ENCODE results near the gene GPATCH3. TPM values are rescaled to one million over a fixed set of nuclear protein-coding genes. Genes with fewer than 3 reads are reported as not detected.

GPATCH3 gene
- polyA plus RNA-seq, 2 donors = 6.9 to 7.0 TPM

- Histone ChIP-seq H3K9me3 (ENCODE audit: control insufficient read depth in 2 of 2, insufficient read depth in 1 of 2, low read depth in 1 of 2, low read length in 1 of 2) (no peaks in the 10 kb centered on the region), H3K27me3 (ENCODE audit: control insufficient read depth in 1 of 2, insufficient read depth in 2 of 2, low read length in 2 of 2) (no peaks in the 10 kb centered on the region), H3K36me3 (ENCODE audit: control insufficient read depth in 2 of 2, insufficient read depth in 2 of 2, low read length in 1 of 2) (peaks cover 4 to 6% of the 10 kb centered on the region in 2 donors), H3K4me3 (ENCODE audit: low read depth in 1 of 2, low read length in 2 of 2) (no peak overlapping the region), H3K4me1 (ENCODE audit: control insufficient read depth in 2 of 2, insufficient read depth in 2 of 2, low read length in 1 of 2) (peaks cover 3 to 32% of the 10 kb centered on the region in 2 donors), H3K27ac (ENCODE audit: low read depth in 2 of 2, low read length in 1 of 2) (peak overlapping the region; percentile 86 to 97)
- 50 to 76% methylated on average over 7 of the region's 7 CpGs for WGBS, 2 donors
Observed at GRCh38 chr1:26858891-26859640, 41.2 kb downstream of the GPATCH3 start.

DNA sequence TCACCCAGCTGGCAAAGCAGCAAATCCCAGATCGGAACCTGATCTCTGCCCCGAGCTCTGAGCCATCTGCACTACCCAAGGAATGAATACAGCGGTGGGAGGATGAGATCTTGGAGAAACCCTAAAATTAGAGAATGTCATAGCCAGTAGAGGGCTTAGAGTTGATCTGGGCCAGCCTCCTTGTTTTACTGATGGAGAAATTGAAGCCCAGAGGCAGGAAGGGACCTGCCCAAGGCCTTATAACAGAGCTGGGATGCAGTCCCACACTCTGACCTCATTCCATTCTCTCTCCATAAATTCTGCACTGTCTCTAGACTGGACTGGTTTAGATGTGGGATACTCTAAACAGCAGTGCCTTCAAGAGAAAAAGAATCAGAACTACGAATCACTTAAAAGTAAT, 42.1 kb downstream of the GPATCH3 start:
- Histone ChIP-seq H3K27ac (ENCODE audit: low read depth in 2 of 2, low read length in 1 of 2) (peak overlapping the region; percentile 86 to 97), H3K36me3 (ENCODE audit: control insufficient read depth in 2 of 2, insufficient read depth in 2 of 2, low read length in 1 of 2) (peaks cover 6 to 13% of the 10 kb centered on the region in 2 donors), H3K4me1 (ENCODE audit: control insufficient read depth in 2 of 2, insufficient read depth in 2 of 2, low read length in 1 of 2) (peaks cover 3 to 39% of the 10 kb centered on the region in 2 donors), H3K9me3 (ENCODE audit: control insufficient read depth in 2 of 2, insufficient read depth in 1 of 2, low read depth in 1 of 2, low read length in 1 of 2) (no peaks in the 10 kb centered on the region), H3K27me3 (ENCODE audit: control insufficient read depth in 1 of 2, insufficient read depth in 2 of 2, low read length in 2 of 2) (no peaks in the 10 kb centered on the region), H3K4me3 (ENCODE audit: low read depth in 1 of 2, low read length in 2 of 2) (no peak overlapping the region)
- whole genome bisulfite sequencing, 2 donors = 44 to 75% methylated on average over 4 of the region's 4 CpGs

- Histone ChIP-seq H3K4me3 (ENCODE audit: low read depth in 1 of 2, low read length in 2 of 2) (no peak overlapping the region), H3K36me3 (ENCODE audit: control insufficient read depth in 2 of 2, insufficient read depth in 2 of 2, low read length in 1 of 2) (peaks cover 6 to 13% of the 10 kb centered on the region in 2 donors), H3K4me1 (ENCODE audit: control insufficient read depth in 2 of 2, insufficient read depth in 2 of 2, low read length in 1 of 2) (peaks cover 3 to 39% of the 10 kb centered on the region in 2 donors), H3K27me3 (ENCODE audit: control insufficient read depth in 1 of 2, insufficient read depth in 2 of 2, low read length in 2 of 2) (no peaks in the 10 kb centered on the region), H3K27ac (ENCODE audit: low read depth in 2 of 2, low read length in 1 of 2) (peak overlapping the region; percentile 86 to 97), H3K9me3 (ENCODE audit: control insufficient read depth in 2 of 2, insufficient read depth in 1 of 2, low read depth in 1 of 2, low read length in 1 of 2) (no peaks in the 10 kb centered on the region)
- 61 to 73% methylated on average over 8 of the region's 8 CpGs for WGBS, 2 donors
Observed at GRCh38 chr1:26857473-26858060, 42.7 kb downstream of the GPATCH3 start.

DNA sequence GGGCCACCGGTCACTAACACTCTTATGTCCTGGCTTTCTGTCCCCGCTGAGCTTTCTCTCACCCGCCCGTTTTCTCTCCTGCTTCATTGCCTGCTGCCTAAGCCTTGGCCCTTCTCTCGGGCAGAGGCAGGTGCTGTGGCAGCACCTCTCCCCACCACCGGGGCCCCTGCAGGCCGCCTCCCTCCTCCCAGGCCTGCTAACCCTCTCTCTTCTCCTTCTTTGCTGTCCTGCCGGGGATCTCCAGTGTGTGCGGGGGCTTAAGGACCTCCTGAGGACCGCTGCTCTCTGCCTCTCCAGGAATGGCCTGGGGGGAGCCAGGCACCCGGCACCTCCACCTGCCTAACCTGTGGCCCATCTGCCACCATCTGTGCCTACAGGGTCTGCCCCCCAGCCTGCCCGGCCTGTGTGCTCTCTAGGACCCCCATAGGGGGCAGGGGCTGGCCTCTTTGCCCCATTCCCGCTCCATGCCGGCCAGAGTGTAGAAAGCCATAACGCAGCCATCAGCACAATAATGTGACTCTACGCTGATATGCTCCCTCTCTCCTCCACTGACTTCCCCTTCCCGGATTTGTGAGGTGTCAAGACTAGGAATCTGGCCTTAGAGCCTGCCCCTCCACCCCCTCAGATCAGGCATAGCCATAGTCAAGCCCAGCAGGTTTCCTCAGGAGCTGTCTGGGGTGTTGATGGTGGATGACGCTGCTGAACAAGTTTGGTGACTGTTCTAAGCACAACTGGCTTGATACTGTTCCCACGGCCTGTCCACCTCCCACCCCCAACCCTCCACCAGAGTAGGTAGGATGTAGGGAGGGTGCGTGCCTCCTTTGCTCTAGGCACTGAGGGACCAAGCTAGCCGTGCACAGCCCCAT, 43.4 kb downstream of the GPATCH3 start:
- 62 to 71% methylated on average over 21 of the region's 21 CpGs for WGBS, 2 donors
- peaks cover 6 to 13% of the 10 kb centered on the region in 2 donors for H3K36me3 ChIP-seq (ENCODE audit: control insufficient read depth in 2 of 2, insufficient read depth in 2 of 2, low read length in 1 of 2)
- H3K4me1 ChIP-seq (ENCODE audit: control insufficient read depth in 2 of 2, insufficient read depth in 2 of 2, low read length in 1 of 2) = peaks cover 3 to 39% of the 10 kb centered on the region in 2 donors
- no peaks in the 10 kb centered on the region for H3K9me3 ChIP-seq (ENCODE audit: control insufficient read depth in 2 of 2, insufficient read depth in 1 of 2, low read depth in 1 of 2, low read length in 1 of 2)
- H3K27ac ChIP-seq (ENCODE audit: low read depth in 2 of 2, low read length in 1 of 2) = peak overlapping the region; percentile 86 to 97
- H3K4me3 ChIP-seq (ENCODE audit: low read depth in 1 of 2, low read length in 2 of 2) = no peak overlapping the region
- no peaks in the 10 kb centered on the region for H3K27me3 ChIP-seq (ENCODE audit: control insufficient read depth in 1 of 2, insufficient read depth in 2 of 2, low read length in 2 of 2)

DNA sequence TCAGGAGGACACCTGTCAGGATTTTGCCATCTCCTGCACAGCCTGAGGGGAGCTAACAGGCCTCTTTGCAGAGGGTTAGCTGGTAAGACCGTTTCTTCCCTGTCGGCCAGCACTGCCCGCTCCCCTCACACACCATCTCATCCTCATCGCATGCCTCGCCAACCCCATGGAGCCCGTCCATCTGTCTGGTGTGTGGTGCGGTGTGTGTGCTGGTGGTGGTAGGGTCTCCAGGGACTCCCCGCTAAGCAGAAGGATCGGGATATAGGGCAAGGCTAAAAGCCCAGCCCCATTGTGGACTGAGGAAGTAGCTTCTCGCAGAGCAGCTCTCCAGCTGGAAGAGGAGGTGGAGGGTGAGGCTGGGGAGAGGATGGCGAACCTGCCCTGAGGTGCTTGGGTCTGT, 44.1 kb downstream of the GPATCH3 start:
- peaks cover 10 to 18% of the 10 kb centered on the region in 2 donors for H3K36me3 ChIP-seq (ENCODE audit: control insufficient read depth in 2 of 2, insufficient read depth in 2 of 2, low read length in 1 of 2)

GRCh38 chr1:26855636-26856035, 44.6 kb downstream of the GPATCH3 start:
- peak overlapping the region; percentile 86 to 97 for H3K27ac ChIP-seq (ENCODE audit: low read depth in 2 of 2, low read length in 1 of 2)
- no peaks in the 10 kb centered on the region for H3K9me3 ChIP-seq (ENCODE audit: control insufficient read depth in 2 of 2, insufficient read depth in 1 of 2, low read depth in 1 of 2, low read length in 1 of 2)
- H3K27me3 ChIP-seq (ENCODE audit: control insufficient read depth in 1 of 2, insufficient read depth in 2 of 2, low read length in 2 of 2) = no peaks in the 10 kb centered on the region
- 79 to 83% methylated on average over 4 of the region's 4 CpGs for WGBS, 2 donors
- H3K36me3 ChIP-seq (ENCODE audit: control insufficient read depth in 2 of 2, insufficient read depth in 2 of 2, low read length in 1 of 2) = peaks cover 13 to 22% of the 10 kb centered on the region in 2 donors
- H3K4me3 ChIP-seq (ENCODE audit: low read depth in 1 of 2, low read length in 2 of 2) = no peak overlapping the region
- H3K4me1 ChIP-seq (ENCODE audit: control insufficient read depth in 2 of 2, insufficient read depth in 2 of 2, low read length in 1 of 2) = peaks cover 3 to 45% of the 10 kb centered on the region in 2 donors

More for the DNA sequence above, 44.1 kb downstream of the GPATCH3 start:
- H3K27ac ChIP-seq (ENCODE audit: low read depth in 2 of 2, low read length in 1 of 2) = peak overlapping the region; percentile 86 to 97
- WGBS, 2 donors = 80 to 83% methylated on average over 11 of the region's 11 CpGs
- no peaks in the 10 kb centered on the region for H3K27me3 ChIP-seq (ENCODE audit: control insufficient read depth in 1 of 2, insufficient read depth in 2 of 2, low read length in 2 of 2)
- peaks cover 3 to 40% of the 10 kb centered on the region in 2 donors for H3K4me1 ChIP-seq (ENCODE audit: control insufficient read depth in 2 of 2, insufficient read depth in 2 of 2, low read length in 1 of 2)
- H3K9me3 ChIP-seq (ENCODE audit: control insufficient read depth in 2 of 2, insufficient read depth in 1 of 2, low read depth in 1 of 2, low read length in 1 of 2) = no peaks in the 10 kb centered on the region
- no peak overlapping the region for H3K4me3 ChIP-seq (ENCODE audit: low read depth in 1 of 2, low read length in 2 of 2)

- WGBS, 2 donors = 55 to 81% methylated on average over 5 of the region's 5 CpGs
- Histone ChIP-seq H3K36me3 (ENCODE audit: control insufficient read depth in 2 of 2, insufficient read depth in 2 of 2, low read length in 1 of 2) (peaks cover 13 to 30% of the 10 kb centered on the region in 2 donors), H3K4me3 (ENCODE audit: low read depth in 1 of 2, low read length in 2 of 2) (no peak overlapping the region), H3K4me1 (ENCODE audit: control insufficient read depth in 2 of 2, insufficient read depth in 2 of 2, low read length in 1 of 2) (peaks cover 3 to 49% of the 10 kb centered on the region in 2 donors), H3K27me3 (ENCODE audit: control insufficient read depth in 1 of 2, insufficient read depth in 2 of 2, low read length in 2 of 2) (no peaks in the 10 kb centered on the region), H3K27ac (ENCODE audit: low read depth in 2 of 2, low read length in 1 of 2) (peak overlapping the region; percentile 86 to 97), H3K9me3 (ENCODE audit: control insufficient read depth in 2 of 2, insufficient read depth in 1 of 2, low read depth in 1 of 2, low read length in 1 of 2) (no peaks in the 10 kb centered on the region)
Observed at GRCh38 chr1:26854906-26855305, 45.4 kb downstream of the GPATCH3 start.

DNA sequence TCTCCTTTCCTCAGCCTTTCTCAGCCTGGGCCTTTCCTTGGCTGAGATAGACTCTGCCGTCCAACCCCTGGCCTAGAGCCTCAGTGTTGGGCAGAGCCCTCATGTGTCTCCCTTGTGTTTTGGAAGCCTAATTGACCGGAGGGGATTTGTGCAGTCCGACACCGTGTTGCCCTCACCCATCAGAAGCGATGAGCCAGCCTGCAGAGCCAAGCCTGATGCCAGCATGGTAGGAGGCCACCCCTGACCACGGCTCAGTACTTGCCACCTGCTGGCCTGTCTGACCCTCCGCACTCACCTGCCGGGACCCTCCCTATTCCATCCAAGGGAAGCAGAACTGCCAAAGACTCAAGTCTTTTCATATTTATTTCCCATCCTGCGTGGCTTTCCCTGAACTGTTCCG, 46.7 kb downstream of the GPATCH3 start:
- H3K27me3 ChIP-seq (ENCODE audit: control insufficient read depth in 1 of 2, insufficient read depth in 2 of 2, low read length in 2 of 2) = no peaks in the 10 kb centered on the region
- H3K4me3 ChIP-seq (ENCODE audit: low read depth in 1 of 2, low read length in 2 of 2) = no peak overlapping the region
- H3K9me3 ChIP-seq (ENCODE audit: control insufficient read depth in 2 of 2, insufficient read depth in 1 of 2, low read depth in 1 of 2, low read length in 1 of 2) = no peaks in the 10 kb centered on the region
- peaks cover 13 to 36% of the 10 kb centered on the region in 2 donors for H3K36me3 ChIP-seq (ENCODE audit: control insufficient read depth in 2 of 2, insufficient read depth in 2 of 2, low read length in 1 of 2)
- peak overlapping the region; percentile 86 to 97 for H3K27ac ChIP-seq (ENCODE audit: low read depth in 2 of 2, low read length in 1 of 2)
- peaks cover 5 to 48% of the 10 kb centered on the region in 2 donors for H3K4me1 ChIP-seq (ENCODE audit: control insufficient read depth in 2 of 2, insufficient read depth in 2 of 2, low read length in 1 of 2)
- WGBS, 2 donors = 87 to 91% methylated on average over 10 of the region's 10 CpGs

DNA sequence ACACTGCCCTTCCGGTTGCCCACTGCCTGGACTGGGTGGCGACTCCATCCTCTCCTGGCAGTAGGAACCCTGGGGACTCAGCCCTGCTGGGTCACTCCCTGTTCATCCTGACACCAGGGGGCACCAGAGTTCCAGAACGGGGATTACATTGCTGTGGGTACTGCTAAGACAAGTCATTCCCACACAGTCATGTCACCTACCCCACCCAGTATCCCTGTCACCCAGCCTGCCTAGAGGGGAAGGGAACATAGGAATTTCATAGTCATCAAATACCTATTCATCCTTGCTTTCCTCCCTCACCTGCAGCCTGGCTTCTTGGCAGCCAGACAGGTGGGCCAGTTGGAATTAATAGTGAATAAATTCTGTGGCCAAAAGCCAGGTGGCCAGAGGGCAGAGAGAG, 47.1 kb downstream of the GPATCH3 start:
- Histone ChIP-seq H3K36me3 (ENCODE audit: control insufficient read depth in 2 of 2, insufficient read depth in 2 of 2, low read length in 1 of 2) (peaks cover 13 to 39% of the 10 kb centered on the region in 2 donors), H3K27ac (ENCODE audit: low read depth in 2 of 2, low read length in 1 of 2) (peak overlapping the region; percentile 86 to 97), H3K27me3 (ENCODE audit: control insufficient read depth in 1 of 2, insufficient read depth in 2 of 2, low read length in 2 of 2) (no peaks in the 10 kb centered on the region), H3K4me3 (ENCODE audit: low read depth in 1 of 2, low read length in 2 of 2) (no peak overlapping the region), H3K4me1 (ENCODE audit: control insufficient read depth in 2 of 2, insufficient read depth in 2 of 2, low read length in 1 of 2) (peaks cover 6 to 51% of the 10 kb centered on the region in 2 donors), H3K9me3 (ENCODE audit: control insufficient read depth in 2 of 2, insufficient read depth in 1 of 2, low read depth in 1 of 2, low read length in 1 of 2) (no peaks in the 10 kb centered on the region)
- WGBS, 2 donors = 6 to 7% methylated on average over 3 of the region's 3 CpGs

Measured in esophagus (tissue), 2 donors.